H1 (cell line): ENCODE measurements around the gene CAPN9. TPM values are rescaled to one million over a fixed set of nuclear protein-coding genes. Genes with fewer than 3 reads are reported as not detected.

Source experiments
- BRCA1 ChIP-seq: IDR thresholded peaks from 2 replicates; pipeline ENCODE4 v1.6.1; 2012; ENCODE audit warnings: low read depth, low read length, improper control_type of control experiment
- CHD2 ChIP-seq: IDR thresholded peaks from 2 replicates; pipeline ENCODE4 v1.6.1; 2012; ENCODE audit warnings: low read length, improper control_type of control experiment
- E2F6 ChIP-seq: IDR thresholded peaks from 2 replicates; pipeline ENCODE4 v1.6.1; 2012; ENCODE audit warnings: inconsistent platforms
- polyA plus RNA-seq, 7 experiments: library from polyadenylated mRNA; depleted of rRNA in 3 of 7; stranded (reverse) in 5 of 7; unstranded in 2 of 7; fragments of >200 nt in 5 of 7; fragments of 200-250 nt in 2 of 7; gene quantifications; 1 replicate in 5 of 7; 2 replicates in 1 of 7; 4 replicates in 1 of 7; pipeline versions ENCODE4 v1.2.1 to v1.2.3, GENCODE V29; 2011 to 2013; ENCODE audit warnings: missing spikeins in 2 of 7, mixed read lengths in 2 of 7
- total RNA-seq: library from RNA; stranded (reverse); fragmentation: NEBNext Ultra II Directional; extraction: Animal tissue kit (Norgen Biotek cat#: 25700); gene quantifications from 2 replicates; pipeline ENCODE4 v1.2.1, GENCODE V29; 2021

The CAPN9 gene
- total and polyA plus RNA-seq, 2 of the 8 experiments (the other 6 are each of a cell fraction or from before 2014, with no cell fraction given) = 0.22 to 0.76 TPM

GRCh38 chr1:230706887-230707731 is 40.1 kb upstream of the CAPN9 start (continued):
- TF ChIP-seq E2F6 (no peak), CHD2 (no peak), BRCA1 (no peak)
